GM19238 (cell line): ENCODE measurements around the gene AGO1.
"Not testable (repeated sequence)": the region's sequence is repeated elsewhere in the genome, so short reads cannot be mapped to it uniquely, and the experiment has no call there.

Source experiments
- DNase-seq: peaks from one replicate; pipeline ENCODE4 v3.0.0; 2011; ENCODE audit warnings: low spot score; ENCODE audit not compliant: insufficient read length

The AGO1 gene

DNA sequence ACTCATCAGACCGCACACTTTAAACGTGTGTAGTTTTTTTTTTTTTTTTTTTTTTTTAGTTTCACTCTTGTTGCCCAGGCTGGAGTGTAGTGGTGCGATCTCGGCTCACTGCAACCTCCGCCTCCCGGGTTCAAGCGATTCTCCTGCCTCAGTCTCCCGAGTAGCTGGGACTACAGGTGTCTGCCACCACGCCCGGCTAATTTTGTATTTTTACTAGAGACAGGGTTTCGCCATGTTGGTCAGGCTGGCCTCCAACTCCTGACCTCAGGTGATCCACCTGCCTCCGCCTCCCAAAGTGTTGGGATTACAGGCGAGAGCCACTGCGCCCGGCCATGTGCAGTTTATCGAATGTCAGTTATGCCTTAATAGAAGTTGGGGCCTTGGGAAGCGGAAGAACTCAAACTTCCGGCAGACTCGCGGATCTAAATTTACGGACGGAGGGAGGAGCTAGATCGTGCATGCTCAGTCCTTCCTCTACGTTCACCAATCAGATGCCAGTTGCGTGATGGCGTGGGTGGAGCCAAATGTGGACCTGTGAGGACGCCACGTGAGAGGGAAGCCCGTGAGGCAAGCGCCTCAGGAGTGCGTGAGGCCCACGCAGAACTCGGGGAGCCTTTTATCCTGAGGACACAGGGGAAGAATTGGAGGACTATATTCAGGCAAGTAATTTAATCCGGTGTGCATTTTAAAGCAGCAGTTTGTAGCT lies 13.6 kb upstream of the AGO1 start:
- not testable (repeated sequence) for DNase-seq

DNA sequence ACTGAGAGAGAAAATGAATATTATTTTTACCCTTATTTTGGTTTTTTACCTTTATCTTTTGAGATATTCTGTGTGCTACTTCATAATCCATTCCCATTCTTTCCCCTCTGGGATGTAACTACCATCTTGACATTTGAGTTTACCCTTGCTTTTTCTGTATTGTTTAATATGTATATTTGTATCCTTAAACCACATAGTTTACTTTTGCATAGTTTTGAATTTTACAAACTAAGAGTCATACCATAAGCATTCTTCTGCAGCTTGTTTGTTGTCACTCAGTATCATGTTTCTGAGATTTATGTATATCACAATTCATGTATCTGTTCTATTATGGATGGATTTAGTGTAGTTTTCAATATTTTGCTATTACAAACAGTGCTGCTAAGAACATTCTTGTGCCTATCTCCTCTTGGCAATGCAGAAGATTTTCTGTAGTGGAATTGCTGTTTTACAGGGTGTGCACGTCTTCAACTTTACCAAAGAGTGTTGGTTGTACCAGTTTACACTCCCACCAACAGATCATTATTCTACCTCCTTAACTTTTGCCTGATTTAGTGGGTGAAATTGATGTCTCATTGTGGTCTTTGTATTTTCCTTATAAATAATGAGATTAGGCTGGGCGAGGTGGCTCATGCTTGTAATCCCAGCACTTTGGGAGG lies 12.2 kb upstream of the AGO1 start:
- DNase-seq = no peak

DNA sequence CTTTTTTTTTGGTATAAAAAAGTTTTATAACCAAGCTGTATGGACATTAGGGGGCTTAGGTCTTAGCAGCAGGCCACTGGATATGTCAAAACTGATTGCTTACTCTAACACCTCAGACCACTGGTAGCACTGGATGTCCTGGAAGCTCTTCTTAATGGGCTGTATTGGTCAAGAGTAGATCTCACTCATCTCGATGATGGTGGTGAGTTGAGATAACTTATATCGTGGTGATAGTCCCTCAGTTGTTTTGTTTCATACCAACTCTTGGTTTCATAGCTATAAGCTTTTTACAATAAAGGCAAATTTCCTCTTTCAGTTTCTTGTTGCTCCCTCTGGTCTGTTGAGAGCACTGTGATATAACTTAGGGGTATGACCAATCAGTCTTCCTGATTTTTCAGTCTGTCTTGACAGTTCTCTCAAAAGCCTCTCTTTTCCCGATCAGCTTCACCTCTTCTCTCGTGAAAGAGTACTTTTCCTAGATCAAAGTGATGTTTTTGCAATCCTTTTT lies 9.7 kb upstream of the AGO1 start:
- DNase-seq = no peak

DNA sequence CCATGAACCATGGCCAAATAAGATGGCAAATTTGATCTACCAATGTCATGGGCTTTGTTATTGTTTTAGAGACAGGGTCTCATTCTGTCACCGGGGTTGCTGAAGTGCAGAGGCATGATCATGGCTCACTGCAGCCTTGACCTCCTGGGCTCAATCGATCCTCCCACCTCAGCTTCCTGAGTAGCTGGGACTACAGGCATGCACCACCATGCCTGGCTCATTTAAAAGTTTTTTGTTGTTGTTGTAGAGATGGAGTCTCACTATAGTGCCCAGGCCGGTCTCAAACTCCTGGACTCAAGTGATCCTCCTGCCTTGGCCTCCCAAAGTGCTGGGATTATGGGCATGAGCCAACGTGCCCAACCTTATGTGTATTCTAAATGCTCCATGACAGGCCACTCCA lies 8.9 kb upstream of the AGO1 start:
- not testable (repeated sequence) for DNase-seq

DNA sequence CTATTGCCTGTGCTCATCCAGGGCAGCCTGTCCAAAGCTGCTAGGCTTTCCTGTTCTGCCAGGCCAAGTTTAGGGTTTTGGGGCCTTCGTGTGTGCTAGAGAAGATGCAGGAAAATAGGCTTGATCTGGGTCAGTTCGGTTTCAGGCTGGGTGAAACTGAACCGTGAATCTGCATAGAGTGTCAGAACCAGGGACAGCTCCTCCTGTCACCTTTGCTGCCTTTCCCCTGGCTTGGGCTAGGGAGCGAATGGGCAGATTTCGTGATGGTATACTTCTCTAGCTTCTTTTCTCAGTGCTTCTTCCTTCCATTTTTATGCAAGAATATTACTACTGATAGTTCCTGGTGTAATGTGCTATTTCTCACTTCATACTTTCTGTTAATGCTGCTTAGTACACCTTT lies 6.0 kb upstream of the AGO1 start:
- no peak for DNase-seq

DNA sequence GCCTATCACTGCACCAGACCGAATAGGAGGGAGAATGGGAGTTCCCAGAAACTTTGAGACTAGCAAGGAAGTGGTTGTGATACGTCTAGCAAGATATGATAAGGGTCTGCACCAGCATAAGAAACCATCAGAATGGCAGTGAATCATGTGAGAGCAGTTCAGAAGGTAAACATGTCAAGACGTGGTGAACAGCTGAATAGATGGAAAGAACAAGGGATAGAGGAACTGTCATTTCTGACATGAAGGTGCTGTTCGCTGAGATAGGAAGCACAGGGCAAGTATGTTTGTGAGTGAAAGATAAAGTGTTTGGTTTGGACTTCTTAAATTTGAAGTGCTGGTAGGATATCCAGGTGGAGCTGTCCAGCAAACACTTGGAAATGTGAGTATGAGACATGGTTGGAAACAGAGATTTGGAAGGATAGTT lies 1.1 kb upstream of the AGO1 start:
- DNase-seq = no peak

DNA sequence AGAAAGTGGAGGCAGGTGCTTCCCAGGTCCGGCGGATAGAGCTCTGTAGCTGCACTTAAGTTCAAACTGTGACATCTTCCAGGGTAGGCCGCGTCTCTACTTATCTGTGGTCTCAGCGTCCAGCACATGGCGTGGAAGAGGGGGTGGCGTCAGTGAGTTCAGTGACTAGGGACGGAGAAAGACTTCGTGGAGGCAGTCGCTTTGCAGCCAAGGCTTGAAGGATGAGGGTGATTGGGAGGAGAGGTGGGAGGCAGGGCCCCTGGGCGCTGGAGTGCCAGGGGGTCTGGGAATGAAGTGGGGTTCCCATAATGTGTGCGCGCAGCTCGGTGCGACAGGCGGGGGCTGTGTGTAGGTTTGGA lies 444 bp upstream of the AGO1 start:
- DNase-seq = no peak

DNA sequence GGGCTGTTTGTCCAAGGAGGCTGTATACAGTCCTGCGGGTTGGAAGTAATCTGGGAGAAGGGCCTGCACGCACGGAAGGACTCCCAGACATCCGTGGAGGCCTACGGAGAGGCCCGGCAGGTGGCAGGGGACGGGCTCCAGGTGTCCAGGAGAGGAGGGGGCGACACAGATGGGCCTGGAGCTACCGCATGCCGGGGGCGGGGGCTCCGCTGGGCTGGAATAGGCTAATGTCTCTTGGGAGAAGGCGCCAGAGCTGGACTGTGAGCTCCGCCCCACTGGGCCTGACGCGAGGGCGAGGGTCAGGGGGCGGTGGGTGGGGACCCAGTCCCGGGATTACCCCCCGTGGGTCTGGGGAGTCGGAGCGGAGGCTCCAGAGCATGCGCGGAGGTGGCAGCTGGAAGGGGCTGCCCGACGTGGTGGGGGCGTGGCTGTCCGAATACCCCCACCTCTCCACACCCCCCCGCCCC lies 659 bp downstream of the AGO1 start:
- DNase-seq = peak; percentile 54

DNA sequence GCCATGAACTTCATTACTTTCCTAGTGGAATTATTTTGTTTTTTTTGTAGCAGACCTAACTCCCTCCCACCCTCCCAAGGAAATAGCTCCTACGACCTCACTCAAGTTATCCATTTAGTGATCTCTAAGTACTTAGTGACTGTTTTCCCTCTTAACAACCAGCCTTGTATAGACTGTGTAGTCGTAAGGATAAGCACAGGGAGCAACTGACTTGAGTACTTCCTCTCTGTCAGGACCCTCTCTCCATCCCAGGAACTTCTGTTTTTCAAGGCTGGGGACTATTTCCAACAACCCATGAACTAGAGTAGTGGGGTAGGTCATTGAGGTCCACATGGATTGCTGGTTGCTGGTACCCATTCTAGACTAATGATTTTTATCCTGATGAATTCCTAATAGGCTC lies 1.9 kb downstream of the AGO1 start:
- DNase-seq = no peak

DNA sequence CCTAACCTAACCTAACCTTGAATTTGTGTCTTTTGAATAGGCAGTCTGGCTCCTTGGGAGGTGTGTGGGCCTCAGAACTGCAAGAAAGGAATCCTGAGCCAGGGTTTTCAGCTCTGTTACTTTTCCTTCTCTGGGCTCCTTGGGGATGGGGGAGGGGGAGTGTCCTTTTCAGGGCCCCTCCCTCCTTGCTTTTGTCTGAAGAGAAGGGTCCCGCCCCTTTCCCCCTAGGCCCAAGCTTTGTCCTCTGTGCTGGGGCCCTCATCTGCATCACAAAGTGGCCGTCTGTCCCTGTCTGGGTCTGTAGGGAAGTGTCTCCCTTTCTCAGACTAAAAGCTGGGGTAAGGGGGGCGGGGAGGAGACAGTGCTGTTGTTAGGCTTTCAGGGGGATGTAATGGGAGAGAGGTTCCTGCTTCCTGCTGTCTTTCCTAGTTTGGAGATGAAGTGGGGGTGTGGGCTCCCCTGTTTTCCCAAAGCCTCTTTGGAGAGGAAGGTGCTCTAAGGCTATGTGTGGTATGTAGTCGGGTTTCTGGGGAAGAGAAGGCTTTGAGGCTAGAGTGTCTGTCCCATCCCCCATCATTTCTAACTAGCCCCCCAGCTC lies 3.1 kb downstream of the AGO1 start:
- no peak for DNase-seq

DNA sequence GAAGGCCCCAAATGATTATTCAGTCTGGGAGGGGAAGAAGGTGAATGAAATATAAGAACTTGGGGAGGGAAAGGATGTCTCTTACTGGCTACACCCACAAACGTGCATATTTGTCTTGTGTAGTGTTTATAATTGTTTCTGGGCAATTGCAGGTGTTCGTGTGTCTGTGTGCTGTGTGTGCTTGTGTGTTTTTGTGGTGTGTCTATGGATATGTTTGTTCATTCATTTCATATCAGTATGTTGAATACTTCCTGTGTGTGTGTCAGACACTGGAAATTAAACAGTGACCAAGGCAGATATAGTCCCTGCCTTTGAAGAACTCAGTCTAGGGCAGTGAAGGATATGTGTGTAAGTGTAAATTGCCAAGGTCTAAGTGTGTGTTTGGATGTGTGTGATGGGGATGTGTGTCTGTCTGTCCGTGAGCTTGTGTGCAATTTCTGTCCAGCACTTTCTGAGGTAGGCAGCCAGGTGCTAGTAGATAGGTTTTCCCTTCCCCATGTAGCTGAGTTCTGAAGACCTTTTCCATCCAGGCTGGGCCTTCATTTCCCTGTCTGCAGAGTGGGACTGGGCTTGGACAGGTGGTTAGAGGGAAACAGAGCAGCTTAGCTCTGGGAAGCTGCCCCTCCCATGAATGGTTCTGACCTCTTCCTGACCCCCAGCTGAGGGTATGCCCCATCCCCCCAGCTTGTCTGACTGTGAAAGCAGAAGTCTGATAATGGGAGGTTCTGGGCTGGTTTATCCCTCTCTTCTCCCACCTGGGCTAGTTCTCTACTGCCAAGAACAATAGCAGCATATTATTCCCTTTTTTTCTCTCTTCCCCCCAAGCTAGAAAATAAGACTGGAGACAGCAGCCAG lies 3.8 kb downstream of the AGO1 start:
- peak; percentile 29 for DNase-seq

DNA sequence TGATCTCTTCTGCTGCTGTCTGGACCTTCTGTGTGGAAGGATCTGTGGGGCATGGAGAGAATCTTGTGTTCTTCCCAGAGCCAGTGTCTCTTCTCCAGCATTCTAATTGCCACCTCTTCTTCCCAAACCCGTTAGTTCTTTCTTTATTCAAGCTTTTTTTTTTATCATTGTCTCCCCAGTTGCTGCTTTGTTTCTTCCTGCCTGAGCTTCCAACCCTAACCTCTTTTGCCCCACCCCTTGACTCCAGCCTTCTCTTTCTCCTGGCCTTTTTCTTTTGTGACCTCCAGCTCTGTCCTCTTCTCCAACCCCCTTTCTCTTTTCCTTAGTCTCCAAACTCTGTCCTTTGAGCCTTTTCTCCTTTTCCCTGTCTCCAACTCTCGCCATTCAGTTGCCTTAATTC lies 4.5 kb downstream of the AGO1 start:
- DNase-seq = no peak

DNA sequence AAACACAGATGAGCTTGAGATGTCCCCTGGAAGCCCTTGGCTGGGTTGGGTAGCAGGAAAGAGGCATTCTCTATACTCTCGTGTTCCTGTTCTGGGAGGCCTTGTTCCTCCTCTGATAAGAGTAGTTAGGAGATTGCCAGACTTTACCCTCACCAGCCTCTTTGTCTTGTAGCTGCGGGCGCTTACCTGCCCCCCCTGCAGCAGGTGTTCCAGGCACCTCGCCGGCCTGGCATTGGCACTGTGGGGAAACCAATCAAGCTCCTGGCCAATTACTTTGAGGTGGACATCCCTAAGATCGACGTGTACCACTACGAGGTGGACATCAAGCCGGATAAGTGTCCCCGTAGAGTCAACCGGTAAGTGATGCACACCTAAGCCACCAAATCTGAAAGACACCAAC lies 5.2 kb downstream of the AGO1 start:
- DNase-seq = no peak

DNA sequence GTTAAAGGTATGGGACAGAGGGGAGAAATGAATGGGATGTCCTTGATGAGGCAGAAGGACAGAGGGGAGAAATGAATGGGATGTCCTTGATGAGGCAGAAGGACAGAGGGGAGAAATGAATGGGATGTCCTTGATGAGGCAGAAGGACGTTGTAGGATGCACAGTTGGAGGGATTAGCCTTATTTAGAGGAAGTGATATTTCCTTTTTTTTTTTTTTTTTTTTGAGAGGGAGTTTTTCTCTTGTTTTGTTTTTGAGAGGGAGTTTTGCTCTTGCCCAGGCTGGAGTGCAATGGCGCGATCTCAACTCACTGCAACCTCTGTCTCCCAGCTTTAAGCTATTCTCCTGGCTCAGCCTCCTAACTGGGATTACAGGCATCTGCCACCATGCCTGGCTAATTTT lies 6.0 kb downstream of the AGO1 start:
- not testable (repeated sequence) for DNase-seq

DNA sequence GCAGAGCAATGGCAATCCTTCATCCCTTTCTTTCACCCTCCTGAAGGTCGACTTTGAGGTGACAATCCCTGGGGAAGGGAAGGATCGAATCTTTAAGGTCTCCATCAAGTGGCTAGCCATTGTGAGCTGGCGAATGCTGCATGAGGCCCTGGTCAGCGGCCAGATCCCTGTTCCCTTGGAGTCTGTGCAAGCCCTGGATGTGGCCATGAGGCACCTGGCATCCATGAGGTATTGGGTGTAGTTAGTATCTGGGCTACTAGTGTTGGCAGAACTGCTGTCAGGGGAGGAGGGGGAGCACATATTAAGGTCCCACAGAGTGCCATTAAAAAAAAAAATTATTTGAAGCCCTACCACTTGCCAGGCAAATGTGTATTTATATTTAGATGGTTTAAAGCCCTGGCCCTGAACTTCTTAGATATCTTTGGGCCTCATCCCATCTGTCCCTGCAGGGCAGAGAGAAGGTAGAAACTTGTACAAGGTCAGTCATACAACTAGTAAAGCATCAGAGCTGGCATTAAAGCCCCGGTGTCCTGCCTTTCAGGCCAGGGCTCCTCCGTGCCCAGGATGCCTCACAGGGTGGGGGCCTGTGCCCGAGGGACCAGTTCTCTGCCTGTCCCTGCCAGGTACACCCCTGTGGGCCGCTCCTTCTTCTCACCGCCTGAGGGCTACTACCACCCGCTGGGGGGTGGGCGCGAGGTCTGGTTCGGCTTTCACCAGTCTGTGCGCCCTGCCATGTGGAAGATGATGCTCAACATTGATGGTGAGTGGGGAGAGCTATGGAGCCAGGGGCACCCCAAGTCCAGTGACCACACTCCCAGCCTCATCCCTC lies 10.3 kb downstream of the AGO1 start:
- no peak for DNase-seq

DNA sequence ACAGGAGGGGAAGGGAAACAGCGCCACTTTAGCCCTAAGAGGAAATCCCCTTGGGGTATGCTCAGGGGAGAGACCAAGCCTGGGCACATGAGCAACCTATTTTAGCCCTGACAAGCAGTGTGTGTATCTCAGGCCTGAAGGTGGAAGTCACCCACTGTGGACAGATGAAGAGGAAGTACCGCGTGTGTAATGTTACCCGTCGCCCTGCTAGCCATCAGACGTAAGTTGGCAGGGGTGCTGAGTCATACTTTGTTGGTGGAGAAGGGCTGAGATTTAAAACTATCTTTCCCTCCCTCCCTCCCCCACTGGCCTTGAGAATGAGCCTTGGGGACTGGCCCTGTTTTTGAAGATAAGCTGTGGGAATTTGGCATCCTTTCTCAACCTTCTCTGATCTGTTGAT lies 11.2 kb downstream of the AGO1 start:
- no peak for DNase-seq

DNA sequence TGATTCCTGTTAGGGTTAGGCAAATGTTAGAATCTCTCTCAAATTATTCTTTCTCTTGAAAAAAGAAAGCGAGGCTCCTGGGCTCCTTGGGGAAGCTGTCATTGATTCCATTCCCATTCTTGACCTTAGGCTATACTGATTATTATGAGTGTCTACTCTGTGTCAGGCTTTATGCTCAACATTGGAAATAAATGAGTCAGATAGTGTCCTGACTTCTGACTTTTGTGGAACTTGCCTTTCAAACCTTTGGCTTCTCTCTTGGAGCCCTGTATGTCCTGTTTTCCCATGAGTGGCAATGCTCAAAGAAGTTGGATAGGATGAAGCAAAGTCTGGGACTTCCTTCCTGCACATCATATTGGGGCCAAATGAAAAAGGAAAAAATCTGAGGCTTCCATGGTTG lies 11.6 kb downstream of the AGO1 start:
- DNase-seq = no peak

DNA sequence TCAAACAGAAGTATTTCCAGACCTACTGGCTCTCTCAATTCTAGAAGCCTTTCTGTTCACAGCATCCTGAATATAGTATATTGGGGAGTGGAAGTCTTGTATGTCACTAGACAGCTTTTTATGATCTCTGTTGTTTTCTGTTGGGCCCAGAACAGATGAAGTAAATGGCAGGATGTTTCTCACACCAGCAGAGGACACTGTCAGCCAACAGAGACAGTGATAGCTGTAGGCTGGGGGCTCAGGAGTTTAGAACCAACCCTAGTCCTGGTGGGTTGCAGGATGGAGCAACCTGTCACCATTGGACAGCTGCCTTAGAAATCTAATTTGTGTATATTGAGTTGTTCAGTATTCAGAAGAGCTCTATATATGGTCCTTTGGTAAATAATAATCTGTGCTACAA lies 16.9 kb downstream of the AGO1 start:
- DNase-seq = no peak

DNA sequence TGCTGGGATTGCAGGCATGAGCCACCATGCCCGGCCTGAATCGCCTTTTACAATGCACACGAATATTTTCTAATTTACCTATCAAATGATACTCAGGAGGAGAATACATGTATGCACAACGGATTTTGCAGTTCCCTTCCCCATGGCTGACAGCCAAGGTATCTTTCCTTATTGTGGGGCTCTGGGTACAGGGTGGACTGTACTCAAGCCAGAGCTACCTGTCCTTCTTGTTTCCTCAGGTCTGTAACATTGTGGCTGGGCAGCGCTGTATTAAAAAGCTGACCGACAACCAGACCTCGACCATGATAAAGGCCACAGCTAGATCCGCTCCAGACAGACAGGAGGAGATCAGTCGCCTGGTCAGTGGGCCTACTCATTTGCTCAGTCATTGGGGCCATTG lies 18.2 kb downstream of the AGO1 start:
- no peak for DNase-seq

DNA sequence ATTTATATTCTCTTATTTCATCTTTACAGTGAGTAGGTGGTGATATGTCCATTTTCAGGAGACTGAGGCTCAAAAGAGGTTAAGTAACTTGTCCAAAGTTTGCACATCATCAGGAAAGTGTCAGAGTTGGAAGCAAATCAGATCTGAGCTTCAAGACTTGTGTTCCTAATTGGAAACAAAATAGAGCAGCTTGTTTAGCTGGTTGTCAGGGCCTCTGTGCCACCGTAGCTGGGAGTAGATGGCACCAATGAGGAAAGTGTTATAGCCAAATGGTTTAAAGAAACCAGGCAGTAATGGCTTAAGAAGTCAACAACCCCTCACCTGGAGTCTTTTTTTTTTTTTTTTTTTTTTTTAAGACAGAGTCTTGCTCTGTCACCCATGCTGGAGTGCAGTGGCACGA lies 19.7 kb downstream of the AGO1 start:
- DNase-seq = no peak

DNA sequence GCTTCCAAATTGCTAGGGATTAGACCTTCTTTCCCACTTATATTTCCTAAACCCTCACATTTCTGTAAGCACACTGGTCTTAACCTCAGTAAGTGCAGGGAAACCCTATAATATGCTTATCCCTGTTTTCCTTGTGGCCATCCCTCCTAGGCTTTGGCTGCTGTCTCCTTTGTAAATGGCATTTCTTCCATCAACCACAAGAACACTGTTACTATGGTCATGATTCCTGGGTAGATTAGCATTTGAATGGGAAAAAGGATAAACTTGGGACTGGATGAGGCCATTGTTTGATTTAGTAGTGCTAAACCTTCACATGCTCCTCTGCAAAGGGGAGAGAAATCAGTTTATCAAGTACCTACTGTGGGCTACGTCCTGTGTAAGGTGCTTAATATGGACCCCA lies 31.7 kb downstream of the AGO1 start:
- no peak for DNase-seq
